K562 (cell line): ENCODE data around the gene ARHGEF4. TPM values are rescaled to one million over a fixed set of nuclear protein-coding genes. Genes with fewer than 3 reads are reported as not detected.

Experiments used
- ATAC-seq: fragments of 200-7000 bp; cut with Tn5 transposase; 3 replicates; pipeline ENCODE4 v1.9.1; 2020; ENCODE audit warnings: moderate library complexity
- BruUV-seq: library from RNA; stranded (reverse); fragments of 400-500 nt; replicated peaks from 2 replicates; lab custom pipeline; 2021; lab: Mats Ljungman, UMichigan
- CTCF ChIA-PET: fragments of 300-600 bp; formaldehyde crosslinking; extraction: SDS; loops from one replicate; lab custom pipeline; 2021; ENCODE audit warnings: low intra/inter-chr PET ratio; lab: Yijun Ruan, JAX
- POLR2A ChIA-PET: fragments of 300-600, 350-650 bp; sonication (Branson Sonifier 250); formaldehyde crosslinking; extraction: SDS; loops from one replicate; lab custom pipeline; 2021; ENCODE audit warnings: antibody characterized with exemption, inconsistent platforms; lab: Yijun Ruan, JAX
- DNase-seq, 4 experiments: peaks; one replicate each; pipeline versions ENCODE4 v3.0.0 to v3.0.0-alpha.2; 2011 to 2018; ENCODE audit warnings: low spot score in 3 of 4, mixed read lengths in 3 of 4; ENCODE audit errors: extremely low read depth in 1 of 4
- FAIRE-seq: peaks from 2 replicates; lab custom pipeline; 2011; peaks lifted over from hg19 to GRCh38; lab: Jason Lieb, UNC
- H2AFZ ChIP-seq: 2 replicates; pipeline ENCODE4 v1.6.0; 2011; ENCODE audit warnings: low read depth, low read length, control low read depth, inconsistent platforms
- H3K27ac ChIP-seq: fragments of 200-600 bp; 3 replicates; pipeline ENCODE4 v1.8.0; 2011; ENCODE audit warnings: low read depth, mild to moderate bottlenecking, control low read depth, inconsistent platforms, low read length, moderate library complexity, mixed read lengths; ENCODE audit errors: extremely low read depth
- H3K27me3 ChIP-seq, 2 experiments: fragments of 300-600 bp in 1 of 2; 2 replicates in 1 of 2; 3 replicates in 1 of 2; pipeline versions ENCODE4 v1.6.0 to v1.8.0; 2011; ENCODE audit warnings: inconsistent platforms in 2 of 2, low read length in 2 of 2, mild to moderate bottlenecking in 1 of 2, mixed read lengths in 1 of 2, moderate library complexity in 1 of 2; ENCODE audit not compliant: control insufficient read depth in 2 of 2, insufficient read depth in 2 of 2
- H3K36me3 ChIP-seq: fragments of 300-600 bp; 3 replicates; pipeline ENCODE4 v1.8.0; 2011; ENCODE audit warnings: mild to moderate bottlenecking, low read length, inconsistent platforms; ENCODE audit not compliant: control insufficient read depth, insufficient read depth
- H3K4me1 ChIP-seq, 2 experiments: fragments of 200-600 bp in 1 of 2; replicated peaks in 1 of 2; 2 replicates in 1 of 2; 3 replicates in 1 of 2; pipeline versions ENCODE4 v1.5.1 to v1.8.0; 2011; ENCODE audit warnings: inconsistent platforms in 2 of 2, low read length in 2 of 2, mild to moderate bottlenecking in 1 of 2, mixed read lengths in 1 of 2, moderate library complexity in 1 of 2; ENCODE audit not compliant: control insufficient read depth in 2 of 2, insufficient read depth in 2 of 2
- H3K4me2 ChIP-seq: 2 replicates; pipeline ENCODE4 v1.6.1; 2011; ENCODE audit warnings: low read length, control low read depth, inconsistent platforms, mixed read lengths; ENCODE audit not compliant: insufficient read depth
- H3K4me3 ChIP-seq: fragments of 200-600 bp; sonication (generic), shearing (Covaris generic); 2 replicates; pipeline ENCODE4 v1.5.1; 2016; ENCODE audit warnings: control low read depth, inconsistent platforms
- H3K79me2 ChIP-seq: fragments of 200-600 bp; 3 replicates; pipeline ENCODE4 v1.8.0; 2011; ENCODE audit warnings: low read length, inconsistent platforms; ENCODE audit not compliant: control insufficient read depth, insufficient read depth
- H3K9ac ChIP-seq, 2 experiments: 2 replicates each; pipeline versions ENCODE4 v1.6.0 to v1.6.1; 2011; ENCODE audit warnings: low read depth in 2 of 2, low read length in 2 of 2, control low read depth in 1 of 2, inconsistent platforms in 1 of 2, mild to moderate bottlenecking in 1 of 2, mixed read lengths in 1 of 2; ENCODE audit not compliant: insufficient read depth in 1 of 2
- H3K9me1 ChIP-seq: one replicate; pipeline ENCODE4 v1.6.0; 2011; ENCODE audit warnings: inconsistent platforms, mild to moderate bottlenecking, low read length, moderate library complexity; ENCODE audit not compliant: control insufficient read depth, insufficient read depth
- H3K9me3 ChIP-seq: replicated peaks from 2 replicates; pipeline ENCODE4 v1.5.1; 2011; ENCODE audit warnings: low read depth, low read length, inconsistent platforms; ENCODE audit not compliant: control insufficient read depth, insufficient read depth
- H4K20me1 ChIP-seq: replicated peaks from 2 replicates; pipeline ENCODE4 v1.6.1; 2011; ENCODE audit warnings: low read length, inconsistent platforms, mixed read lengths; ENCODE audit not compliant: control insufficient read depth, insufficient read depth
- DEAF1 ChIP-seq: fragments of 450-650 bp; formaldehyde crosslinking; IDR thresholded peaks from 2 replicates; pipeline ENCODE4 v1.4.0; 2020; ENCODE audit warnings: mild to moderate bottlenecking, moderate library complexity
- ELF1 ChIP-seq: fragments of 200-800 bp; sonication (Bioruptor generic); IDR thresholded peaks from 2 replicates; pipeline ENCODE4 v1.6.1; 2016; ENCODE audit warnings: missing genetic modification characterization, missing compliant biosample characterization
- ERF ChIP-seq: fragments of 450-650 bp; formaldehyde crosslinking; IDR thresholded peaks from 2 replicates; pipeline ENCODE4 v1.4.0; 2020; ENCODE audit warnings: mild to moderate bottlenecking, mixed read lengths
- HIVEP1 ChIP-seq: fragments of 250-450 bp; sonication (Bioruptor Pico); IDR thresholded peaks from 2 replicates; pipeline ENCODE4 v1.4.0; 2020; ENCODE audit warnings: mild to moderate bottlenecking
- KLF10 ChIP-seq: fragments of 250-450 bp; sonication (Bioruptor Pico); IDR thresholded peaks from 2 replicates; pipeline ENCODE4 v1.6.1; 2021; ENCODE audit warnings: matching md5 sums
- PATZ1 ChIP-seq: fragments of 250-450 bp; sonication (Bioruptor Pico); IDR thresholded peaks from 2 replicates; pipeline ENCODE4 v1.5.0; 2020; ENCODE audit warnings: mild to moderate bottlenecking, borderline replicate concordance
- RCOR1 ChIP-seq, 2 experiments: IDR thresholded peaks; 2 replicates each; pipeline ENCODE4 v1.6.1; 2012; ENCODE audit warnings: low read depth in 2 of 2, low read length in 2 of 2, borderline replicate concordance in 1 of 2, improper control_type of control experiment in 1 of 2
- SMC3 ChIP-seq: conservative IDR thresholded peaks from 2 replicates; pipeline ENCODE4 v1.6.1; 2011; ENCODE audit warnings: low read depth, low read length, improper control_type of control experiment; ENCODE audit not compliant: insufficient read depth
- WGBS: fragments of 100-300 bp; shearing (Covaris generic); methylation state at CpG from one replicate; pipeline ENCODE4 v1.1.6; 2016; ENCODE audit warnings: low coverage, mixed read lengths; ENCODE audit not compliant: insufficient coverage; ENCODE audit errors: missing lambda C conversion rate; 5-methylcytosine and 5-hydroxymethylcytosine counted together
- in situ Hi-C: fragments of 300-500 bp; cut with MboI; formaldehyde crosslinking; loops from 4 replicates; pipeline ENCODE4 v1.15.0; 2018; ENCODE audit warnings: inconsistent platforms, mixed read lengths
- intact Hi-C: fragments of 100-400 bp; cut with micrococcal nuclease; formaldehyde crosslinking; loops from 2 replicates; pipeline ENCODE4 v1.14.2; 2022
- polyA plus RNA-seq, 8 experiments: library from polyadenylated mRNA; depleted of rRNA in 4 of 8; stranded (reverse) in 5 of 8; unstranded in 3 of 8; fragments of >200 nt; fragmentation: Nextera tagmentation in 2 of 8; fragmentation: Illumina TruSeq in 1 of 8; extraction: Ambion mirVana in 2 of 8; extraction: Trizol in 1 of 8; gene quantifications; 2 replicates each; pipeline versions ENCODE4 v1.2.1 to v1.2.3, GENCODE V29; 2011 to 2014; ENCODE audit warnings: inconsistent platforms in 1 of 8, missing spikeins in 1 of 8
- total RNA-seq, 7 experiments: library from RNA; depleted of rRNA in 6 of 7; stranded (reverse); fragments of >200 nt in 6 of 7; fragmentation: Illumina TruSeq in 2 of 7; extraction: Trizol in 2 of 7; gene quantifications; 2 replicates each; pipeline versions ENCODE4 v1.2.1 to v1.2.3, GENCODE V29; 2011 to 2021; ENCODE audit warnings: low replicate concordance in 1 of 7

ARHGEF4 gene
- total and polyA plus RNA-seq, 9 of the 15 experiments (the other 6 are each of a cell fraction or from before 2014, with no cell fraction given) = not detected

- FAIRE-seq = peak; percentile 87
- H3K4me2 ChIP-seq = no peak overlapping the region
- BruUV-seq = no TSS peak
- in situ Hi-C loops = no loop called here
- H3K27me3 ChIP-seq = peaks cover 13 to 52% of the 10 kb centered on the region in 2 experiments
- no peaks in the 10 kb centered on the region for H3K9me1 ChIP-seq
- H3K4me3 ChIP-seq = no peak overlapping the region
- 6% methylated on average over 9 of the region's 9 CpGs for whole genome bisulfite sequencing
- H3K9ac ChIP-seq = no peak overlapping the region
- no peak overlapping the region for H3K27ac ChIP-seq
- ChIA-PET CTCF (interaction anchor here (1.9 kb wide), 1 partner anchor 76 kb away, joined by 14 read pairs; no protein-coding TSS in a partner anchor), POLR2A (interaction anchor here (0.7 to 1.2 kb wide), 2 partner anchors 8 to 278 kb away, joined by 4 read pairs; no protein-coding TSS in a partner anchor)
- H4K20me1 ChIP-seq = no peaks in the 10 kb centered on the region
- no peaks in the 10 kb centered on the region for H3K79me2 ChIP-seq
- H3K9me3 ChIP-seq = no peaks in the 10 kb centered on the region
- peak; percentile 55 to 66 (median 60) for DNase-seq
- H3K4me1 ChIP-seq = no peaks in the 10 kb centered on the region
- no peaks in the 10 kb centered on the region for H3K36me3 ChIP-seq
- intact Hi-C loops = loop anchor here (1.0 kb wide), 1 partner anchor 76 kb away; no protein-coding TSS in a partner anchor
- H2AFZ ChIP-seq = no peak overlapping the region
- peak; percentile 88 for ATAC-seq
- no peak for TF ChIP-seq PATZ1
- peak; percentile 65; the same call in 1 of the 2 replicates for TF ChIP-seq SMC3
- TF ChIP-seq ELF1 = peak; percentile 40; the same call in 1 of the 2 replicates
- TF ChIP-seq DEAF1 (CRISPR knock-in tag) = peak; percentile 37; the same call in 1 of the 2 replicates
- TF ChIP-seq KLF10 (CRISPR knock-in tag) = no peak
- TF ChIP-seq HIVEP1 = no peak
- 0 out of 4 replicates have a peak, but pooled peaks of 1 of the 2 experiments have one; percentile 19 for TF ChIP-seq RCOR1 (IDR thresholded peaks at IDR 0.05; ENCODE audit: borderline replicate concordance in 1 of 2, low read depth in 2 of 2, low read length in 2 of 2)
- no peak for TF ChIP-seq ERF (CRISPR knock-in tag)
Measured at GRCh38 chr2:130873700-130874346, 37.1 kb downstream of the ARHGEF4 start.
